ENCODE data around the gene CACNG4.
"Not testable (repeated sequence)": the region's sequence is repeated elsewhere in the genome, so short reads cannot be mapped to it uniquely, and the experiment has no call there.

The CACNG4 gene

GRCh38 chr17:67021743-67022450 lies 57.4 kb downstream of the CACNG4 start:
- no peak for DNase-seq

DNA sequence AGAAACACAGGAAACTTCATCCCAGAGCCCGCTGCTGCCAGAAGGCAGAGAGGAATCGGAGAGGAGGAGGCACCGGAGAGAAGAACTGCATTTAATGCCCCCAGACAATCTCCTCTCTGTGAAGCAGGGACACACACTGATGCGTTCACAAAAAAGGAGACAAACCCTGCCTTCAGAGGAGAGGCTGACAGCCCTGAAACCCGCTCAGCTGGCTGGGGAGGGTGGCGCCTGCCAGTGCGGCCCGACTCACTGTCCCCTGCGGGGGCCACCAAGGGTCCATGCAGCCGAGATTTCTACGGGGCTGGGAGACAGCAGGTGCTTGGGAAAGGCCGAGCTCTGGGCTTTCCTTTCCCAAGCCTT lies 57.9 kb downstream of the CACNG4 start:
- DNase-seq, result no peak

- DNase-seq, result no peak
These were observed 60.2 kb downstream of the CACNG4 start for GRCh38 chr17:67024736-67025135.

DNA sequence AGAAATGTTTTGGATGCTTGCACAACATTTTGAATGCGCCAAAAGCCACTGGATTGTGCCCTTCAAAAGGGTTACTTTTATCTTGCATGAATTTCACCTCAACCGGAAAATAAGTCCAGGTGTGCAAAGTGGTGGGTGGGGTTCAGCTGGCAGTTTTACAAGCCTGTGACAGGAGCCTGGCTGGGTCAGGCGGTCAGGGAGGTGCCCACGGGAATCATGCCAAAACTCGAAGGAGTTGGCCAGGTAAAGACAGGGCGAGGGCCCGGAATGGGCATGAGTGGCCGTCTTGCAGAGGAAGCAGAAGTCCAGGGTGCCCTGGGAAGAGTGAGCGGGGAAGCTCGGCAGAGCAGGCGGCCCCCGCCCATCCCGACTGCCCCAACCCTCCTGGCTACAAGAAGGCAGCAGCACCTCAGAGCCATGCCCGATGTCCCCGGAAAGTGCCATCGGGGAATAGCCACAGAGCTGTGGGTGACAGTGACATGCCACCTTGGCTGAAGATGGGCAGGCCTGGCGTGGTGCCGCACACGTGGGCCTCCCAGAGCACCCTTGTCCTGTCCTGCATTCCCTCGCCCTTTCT lies 60.8 kb downstream of the CACNG4 start:
- DNase-seq, result no peak

DNA sequence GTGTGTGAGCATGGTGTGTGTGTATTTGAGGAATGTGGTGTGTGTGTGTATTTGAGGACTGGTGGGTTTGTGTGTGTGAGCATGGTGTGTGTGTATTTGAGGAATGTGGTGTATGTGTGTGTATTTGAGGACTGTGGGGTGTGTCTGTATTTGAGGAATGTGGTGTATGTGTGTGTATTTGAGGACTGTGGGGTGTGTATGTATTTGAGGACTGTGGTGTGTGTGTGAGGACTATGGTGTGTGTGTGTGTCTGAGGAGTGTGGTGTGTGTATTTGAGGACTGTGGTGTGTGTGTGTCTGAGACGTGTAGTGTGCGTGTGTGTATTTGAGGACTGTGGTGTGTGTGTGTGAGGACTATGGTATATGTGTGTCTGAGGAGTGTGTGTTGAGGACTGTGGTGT lies 61.8 kb downstream of the CACNG4 start:
- no peak for DNase-seq

DNA sequence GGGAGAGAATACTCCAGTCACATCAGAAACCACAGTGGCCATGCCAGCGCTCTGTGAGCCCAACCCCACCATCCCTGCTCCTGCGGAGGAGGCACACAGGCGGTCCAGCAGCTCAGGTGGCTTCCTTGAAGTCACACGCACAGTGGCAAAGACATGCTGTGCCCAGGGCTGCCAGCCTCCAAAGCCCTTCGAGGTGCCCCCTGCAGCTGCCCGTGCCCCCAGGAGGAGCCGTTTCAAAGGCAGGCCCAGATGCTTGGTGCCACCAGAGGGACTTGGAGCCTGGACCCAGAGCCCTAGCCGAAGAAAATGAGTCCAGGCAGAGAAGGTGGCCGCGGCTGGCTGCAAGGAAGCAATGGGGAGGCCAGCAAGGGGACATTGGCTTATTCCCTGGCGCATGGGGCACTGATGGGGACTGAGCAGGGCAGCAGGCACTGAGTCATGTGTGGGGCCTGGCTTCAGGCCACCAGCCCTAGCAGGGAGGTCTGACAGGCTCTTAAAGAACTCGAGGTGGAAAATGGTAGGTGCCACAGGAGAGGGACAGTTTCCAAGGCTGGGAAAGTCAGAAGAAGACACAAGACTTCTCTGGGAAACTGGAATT lies 62.6 kb downstream of the CACNG4 start:
- DNase-seq, result no peak

DNA sequence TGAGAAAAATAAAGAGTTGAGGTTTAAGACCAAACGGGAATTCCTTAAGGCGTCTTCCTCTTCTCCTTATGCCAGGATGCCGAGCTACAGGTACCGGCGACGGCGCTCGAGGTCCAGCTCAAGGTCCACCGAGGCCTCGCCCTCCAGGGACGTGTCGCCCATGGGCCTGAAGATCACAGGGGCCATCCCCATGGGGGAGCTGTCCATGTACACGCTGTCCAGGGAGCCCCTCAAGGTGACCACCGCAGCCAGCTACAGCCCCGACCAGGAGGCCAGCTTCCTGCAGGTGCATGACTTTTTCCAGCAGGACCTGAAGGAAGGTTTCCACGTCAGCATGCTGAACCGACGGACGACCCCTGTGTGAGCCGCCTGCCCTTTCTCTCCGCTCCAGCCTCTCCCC lies 66.1 kb downstream of the CACNG4 start:
- no peak for DNase-seq

DNA sequence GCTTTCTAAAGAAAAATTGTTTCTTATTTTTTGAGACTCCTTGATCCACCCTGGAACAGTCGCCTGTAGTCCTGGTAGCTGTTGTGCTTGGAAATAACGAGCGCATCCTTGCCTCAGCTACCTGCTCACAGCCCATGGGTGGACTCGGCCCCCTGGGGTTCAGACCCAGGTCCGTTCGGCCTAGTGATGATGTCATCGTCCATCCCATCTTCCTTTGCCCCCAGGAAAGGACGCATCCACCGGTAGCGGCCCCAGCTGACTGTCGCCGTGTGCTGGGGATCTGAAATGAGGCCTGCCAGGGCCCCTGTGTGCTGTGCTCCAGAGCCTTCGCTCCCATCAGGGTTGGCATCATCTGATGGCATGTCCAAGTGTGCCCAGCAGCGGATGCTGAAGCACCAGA lies 67.9 kb downstream of the CACNG4 start:
- no peak for DNase-seq

- DNase-seq, result no peak
These were observed 68.5 kb downstream of the CACNG4 start for GRCh38 chr17:67032985-67033384.

GRCh38 chr17:67033613-67034012 lies 69.1 kb downstream of the CACNG4 start:
- no peak for DNase-seq

DNA sequence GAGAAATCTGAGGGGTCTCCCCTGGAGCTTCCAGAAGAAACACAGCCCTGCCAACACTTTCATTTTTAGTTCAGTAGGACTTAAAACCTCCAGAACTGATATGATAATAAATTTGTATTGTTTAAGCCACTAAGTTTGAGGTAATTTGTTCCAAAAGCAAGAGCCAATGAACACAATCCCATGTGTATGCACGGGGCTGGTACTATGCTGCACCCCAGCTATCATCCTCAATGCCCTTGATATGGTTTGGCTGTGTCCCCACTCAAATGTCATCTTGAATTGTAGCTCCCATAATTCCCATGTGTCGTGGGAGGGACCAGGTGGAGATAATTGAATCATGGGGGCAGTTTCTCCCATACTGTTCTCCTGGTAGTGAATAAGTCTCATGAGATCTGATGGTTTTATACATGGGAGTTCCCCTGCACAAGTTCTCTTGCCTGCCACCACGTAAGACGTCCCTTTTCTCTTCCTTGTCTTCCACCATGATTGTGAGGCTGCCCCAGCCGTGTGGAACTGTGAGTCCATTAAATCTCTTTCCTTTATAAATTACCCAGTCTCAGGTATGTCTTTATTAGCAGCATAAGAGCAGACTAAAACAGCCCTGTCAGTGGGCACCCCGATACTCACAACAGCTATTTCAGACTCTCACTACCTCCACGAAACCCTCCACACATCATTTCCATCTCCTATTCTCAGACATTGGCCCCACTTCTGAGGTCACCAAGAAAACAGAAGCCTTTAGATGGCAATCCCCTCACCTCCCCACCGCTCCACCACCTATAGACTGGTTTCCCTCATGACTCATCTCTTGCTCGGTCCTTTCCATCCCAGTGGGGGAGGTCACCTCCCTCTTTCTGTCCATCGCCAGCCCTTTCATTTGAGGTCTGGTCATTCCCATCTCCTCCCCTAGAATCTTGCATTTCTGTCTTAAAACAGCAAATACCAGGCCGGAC lies 70.9 kb downstream of the CACNG4 start:
- DNase-seq, result no peak

- DNase-seq, result no peak
These were observed 74.4 kb downstream of the CACNG4 start for GRCh38 chr17:67038861-67039365.

- no peak for DNase-seq
These were observed 76.1 kb downstream of the CACNG4 start for GRCh38 chr17:67040652-67041051.

GRCh38 chr17:67041119-67041518 lies 76.6 kb downstream of the CACNG4 start:
- not testable (repeated sequence) for DNase-seq

GRCh38 chr17:67041531-67041930 lies 77.0 kb downstream of the CACNG4 start:
- DNase-seq, result no peak

- no peak for DNase-seq
These were observed 77.7 kb downstream of the CACNG4 start for GRCh38 chr17:67041941-67042899.

- DNase-seq, result no peak
These were observed 78.8 kb downstream of the CACNG4 start for GRCh38 chr17:67043283-67043682.

DNA sequence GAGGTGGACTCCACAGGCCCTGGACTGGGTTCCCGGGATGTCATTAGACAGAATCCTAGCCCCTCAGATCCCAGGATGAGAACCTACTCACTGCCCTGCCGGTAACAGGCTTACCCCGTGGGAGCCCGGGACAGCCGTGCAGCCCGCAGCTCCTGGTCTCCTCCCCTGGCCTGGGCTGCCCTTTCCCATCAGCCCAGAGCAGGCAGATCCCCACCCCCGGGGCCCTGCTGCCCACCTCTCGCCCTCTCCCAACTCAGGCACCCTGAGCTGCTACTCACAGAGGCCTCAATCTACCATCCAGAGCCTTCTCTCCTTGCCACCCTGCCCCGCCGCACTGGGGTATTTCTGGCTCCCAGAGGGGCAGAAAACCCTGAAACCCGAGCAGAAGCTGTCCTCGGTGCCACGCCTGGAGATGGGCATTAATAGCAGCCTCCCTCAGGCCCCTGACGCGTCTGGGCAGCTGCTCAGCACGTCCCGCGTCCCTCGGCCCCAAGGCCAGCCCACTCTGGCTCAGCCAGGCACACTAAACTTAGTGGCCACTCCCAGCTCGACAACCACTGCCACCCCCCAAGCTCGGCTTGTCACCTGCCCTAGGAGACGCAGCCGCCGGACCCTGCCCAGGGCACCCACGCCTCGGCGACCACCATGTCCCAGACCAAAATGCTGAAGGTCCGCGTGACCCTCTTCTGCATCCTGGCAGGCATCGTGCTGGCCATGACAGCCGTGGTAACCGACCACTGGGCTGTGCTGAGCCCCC lies 79.7 kb downstream of the CACNG4 start, which contains the start of gene CACNG1:
CACNG1 (plus strand) TSS at position 539 of the 757 bp plus-strand sequence; CDS start at position 646, 107 bp downstream.
- no peak for DNase-seq

DNA sequence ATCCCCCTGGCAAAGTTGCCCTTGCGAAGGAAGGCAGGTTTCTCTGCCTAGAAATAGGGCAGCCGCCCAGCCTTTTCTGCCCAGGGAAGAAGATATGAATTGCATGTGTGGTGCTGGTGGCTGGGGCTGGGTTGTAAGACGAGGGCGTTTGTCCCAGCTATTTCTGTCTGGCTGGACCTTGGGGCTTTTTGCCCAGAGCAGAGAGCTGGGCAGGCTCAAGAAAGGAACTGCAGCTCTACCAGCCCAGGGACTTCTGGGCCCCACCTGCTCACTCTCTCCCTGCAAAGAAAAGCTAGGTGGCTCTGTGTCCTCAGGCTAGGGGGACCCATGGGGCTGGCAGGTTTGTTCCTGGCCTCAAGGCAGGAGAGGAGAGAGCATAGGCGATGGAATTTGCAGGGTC lies 80.4 kb downstream of the CACNG4 start:
- DNase-seq, result no peak

DNA sequence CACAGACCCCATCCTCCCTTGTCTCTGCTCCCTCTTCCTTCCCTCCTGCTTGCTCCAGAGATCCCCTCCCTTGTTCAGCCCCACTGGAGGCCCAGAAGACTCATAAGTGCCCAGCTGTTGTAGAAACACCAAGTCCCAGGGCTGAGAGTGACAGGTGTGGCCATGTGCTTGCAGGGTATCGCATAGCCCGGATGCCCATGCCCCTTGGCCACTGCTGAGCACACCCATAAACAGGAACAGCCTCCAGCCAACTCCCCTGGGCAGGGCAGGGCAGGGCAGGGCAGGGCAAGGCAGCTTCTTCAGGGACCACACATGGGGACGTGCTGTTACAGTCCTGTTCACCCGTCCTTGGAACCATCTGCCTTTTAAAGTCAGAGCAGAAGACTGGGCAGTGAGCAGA lies 81.9 kb downstream of the CACNG4 start:
- DNase-seq, result no peak

GRCh38 chr17:67047382-67047781 lies 82.9 kb downstream of the CACNG4 start:
- DNase-seq, result no peak
